K562 (cell line): ENCODE measurements around the gene SNAI1. TPM values are rescaled to one million over a fixed set of nuclear protein-coding genes. Genes with fewer than 3 reads are reported as not detected.

Source experiments
- ATF1 ChIP-seq, 2 experiments: fragments of 450-650 bp in 1 of 2; IDR thresholded peaks; 2 replicates each; pipeline ENCODE4 v1.6.1; 2016; ENCODE audit warnings: missing compliant biosample characterization in 1 of 2, missing genetic modification characterization in 1 of 2
- CBFB ChIP-seq: sonication (generic); formaldehyde crosslinking; IDR thresholded peaks from 2 replicates; pipeline ENCODE4 v1.4.0; 2020; ENCODE audit warnings: mild to moderate bottlenecking, missing genetic modification reagents
- CTCF ChIP-seq, 3 experiments: IDR thresholded peaks in 2 of 3; conservative IDR thresholded peaks in 1 of 3; 2 replicates each; pipeline ENCODE4 v1.5.1; 2011 to 2012; ENCODE audit warnings: low read length in 3 of 3, mild to moderate bottlenecking in 3 of 3, control low read depth in 2 of 3, improper control_type of control experiment in 1 of 3, inconsistent platforms in 1 of 3, low read depth in 1 of 3, mixed read lengths in 1 of 3, moderate library complexity in 1 of 3; ENCODE audit not compliant: insufficient read depth in 2 of 3
- CUX1 ChIP-seq: fragments of 200-800 bp; sonication (Bioruptor generic); IDR thresholded peaks from 2 replicates; pipeline ENCODE4 v1.6.1; 2016; ENCODE audit warnings: missing genetic modification characterization, missing compliant biosample characterization
- GTF2A2 ChIP-seq: IDR thresholded peaks from 2 replicates; pipeline ENCODE4 v1.6.1; 2016; ENCODE audit warnings: mild to moderate bottlenecking, missing genetic modification characterization, missing compliant biosample characterization
- HOMEZ ChIP-seq: fragments of 250-450 bp; sonication (Bioruptor Pico); IDR thresholded peaks from 2 replicates; pipeline ENCODE4 v1.4.0; 2020; ENCODE audit warnings: mild to moderate bottlenecking, moderate library complexity
- JUN ChIP-seq, 2 experiments: sonication (generic) in 1 of 2; formaldehyde crosslinking in 1 of 2; IDR thresholded peaks; 2 replicates each; pipeline versions ENCODE4 v1.6.1 to v1.8.0; 2012 to 2022; ENCODE audit warnings: borderline replicate concordance in 2 of 2, mild to moderate bottlenecking in 2 of 2, improper control_type of control experiment in 1 of 2, low read depth in 1 of 2, low read length in 1 of 2, missing genetic modification reagents in 1 of 2
- POLR2AphosphoS5 ChIP-seq: IDR thresholded peaks from 2 replicates; pipeline ENCODE4 v1.6.1; 2011; ENCODE audit warnings: mild to moderate bottlenecking, low read depth, low read length, moderate library complexity; ENCODE audit not compliant: control insufficient read depth, insufficient read depth
- SP1 ChIP-seq: sonication (generic); formaldehyde crosslinking; IDR thresholded peaks from 2 replicates; pipeline ENCODE4 v1.8.1; 2022; ENCODE audit warnings: mild to moderate bottlenecking, missing genetic modification reagents
- YY1 ChIP-seq, 3 experiments: IDR thresholded peaks; 2 replicates each; pipeline ENCODE4 v1.6.1; 2011; ENCODE audit warnings: low read length in 2 of 3, mild to moderate bottlenecking in 2 of 3, moderate library complexity in 2 of 3, borderline replicate concordance in 1 of 3, control low read depth in 1 of 3, low read depth in 1 of 3; ENCODE audit not compliant: insufficient read depth in 3 of 3, insufficient replicate concordance in 2 of 3, control insufficient read depth in 1 of 3, insufficient read length in 1 of 3; ENCODE audit errors: extremely low read depth in 1 of 3
- ZNF146 ChIP-seq: IDR thresholded peaks from one replicate; pipeline ENCODE4 v1.6.1; 2018; ENCODE audit warnings: missing compliant biosample characterization; ENCODE audit not compliant: unreplicated experiment
- ZNF408 ChIP-seq: fragments of 250-450 bp; sonication (Bioruptor Pico); IDR thresholded peaks from 2 replicates; pipeline ENCODE4 v1.4.0; 2020; ENCODE audit warnings: low read depth, mild to moderate bottlenecking, moderate library complexity
- polyA plus RNA-seq, 8 experiments: library from polyadenylated mRNA; depleted of rRNA in 4 of 8; stranded (reverse) in 5 of 8; unstranded in 3 of 8; fragments of >200 nt; fragmentation: Nextera tagmentation in 2 of 8; fragmentation: Illumina TruSeq in 1 of 8; extraction: Ambion mirVana in 2 of 8; extraction: Trizol in 1 of 8; gene quantifications; 2 replicates each; pipeline versions ENCODE4 v1.2.1 to v1.2.3, GENCODE V29; 2011 to 2014; ENCODE audit warnings: inconsistent platforms in 1 of 8, missing spikeins in 1 of 8
- total RNA-seq, 7 experiments: library from RNA; depleted of rRNA in 6 of 7; stranded (reverse); fragments of >200 nt in 6 of 7; fragmentation: Illumina TruSeq in 2 of 7; extraction: Trizol in 2 of 7; gene quantifications; 2 replicates each; pipeline versions ENCODE4 v1.2.1 to v1.2.3, GENCODE V29; 2011 to 2021; ENCODE audit warnings: low replicate concordance in 1 of 7
- TF ChIP-seq, protein P1 (sequence below): fragments of 250-450 bp; sonication (Bioruptor Pico); IDR thresholded peaks from 2 replicates; pipeline ENCODE4 v1.8.0; 2022; ENCODE audit warnings: inconsistent platforms

The SNAI1 gene
- total and polyA plus RNA-seq, 9 of the 15 experiments (the other 6 are each of a cell fraction or from before 2014, with no cell fraction given) = 0.32 to 11.6 (median 2.0) TPM

DNA sequence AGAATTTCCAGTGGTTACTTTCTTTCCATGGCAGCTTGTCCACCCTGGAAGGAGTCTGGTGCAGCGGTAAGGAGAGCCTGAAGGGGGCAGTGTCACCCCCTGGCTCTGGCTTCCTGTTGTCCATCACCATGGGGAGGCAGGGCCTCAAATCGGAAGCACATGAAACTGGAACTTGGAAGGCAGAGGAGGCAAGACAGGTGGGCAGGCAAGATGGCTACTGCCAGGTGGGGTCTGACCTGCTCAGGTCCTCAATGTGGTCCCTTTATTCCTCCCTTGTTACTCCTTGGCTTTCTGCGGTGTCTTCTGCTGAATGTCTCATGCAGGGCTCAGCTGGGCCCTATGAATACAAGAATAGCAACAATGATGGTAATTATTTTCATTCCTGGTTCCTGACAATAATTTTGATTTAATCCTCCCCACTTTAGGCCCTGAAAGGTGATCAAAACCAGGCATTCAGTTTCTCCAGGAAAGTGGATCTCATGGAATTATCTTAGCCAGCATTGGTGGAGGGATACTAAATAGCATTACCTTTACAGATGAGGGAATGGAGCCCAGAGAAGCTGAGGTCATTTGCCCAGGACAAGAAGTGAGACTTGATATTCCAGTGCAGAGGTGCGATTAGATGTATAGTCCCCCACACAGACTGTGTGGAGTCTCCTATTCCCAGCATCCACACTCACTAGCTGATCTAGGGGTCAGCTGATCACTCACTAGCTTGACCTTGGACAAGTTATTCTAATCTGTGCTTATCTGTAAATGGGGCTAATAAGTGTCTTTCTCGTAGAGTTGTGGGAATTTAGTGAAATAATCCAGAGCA lies 17.6 kb upstream of the SNAI1 start (continued):
- TF ChIP-seq CTCF (IDR thresholded peaks at IDR 0.05 in 2 of 3, conservative IDR thresholded peaks at IDR 0.05 in 1 of 3; ENCODE audit: insufficient read depth in 2 of 3, low read depth in 1 of 3, low read length in 3 of 3) (peak; percentile 90 to 96 (median 91)), CBFB (CRISPR knock-in tag) (no peak), GTF2A2 (tag) (no peak), SP1 (0 out of 2 replicates have a peak, but pooled peaks have one; percentile 34), POLR2AphosphoS5 (no peak), ZNF146 (CRISPR knock-in tag) (no peak), ATF1 (CRISPR knock-in tag; IDR thresholded peaks at IDR 0.05) (no peak), ATF1 (tag; IDR thresholded peaks at IDR 0.05) (no peak), HOMEZ (CRISPR knock-in tag) (no peak), YY1 (IDR thresholded peaks at IDR 0.05; ENCODE audit: borderline replicate concordance in 1 of 3, control insufficient read depth in 1 of 3, extremely low read depth in 1 of 3, insufficient read depth in 3 of 3, insufficient read length in 1 of 3, insufficient replicate concordance in 2 of 3, low read depth in 1 of 3, low read length in 2 of 3) (peak in 1 of 3 experiments; percentile 67), CUX1 (CRISPR knock-in tag) (no peak), ZNF408 (CRISPR knock-in tag) (no peak), JUN (IDR thresholded peaks at IDR 0.05; ENCODE audit: borderline replicate concordance, low read depth, low read length) (no peak), JUN (CRISPR knock-in tag; IDR thresholded peaks at IDR 0.05; ENCODE audit: borderline replicate concordance) (no peak)
- TF ChIP-seq, protein P1, sequence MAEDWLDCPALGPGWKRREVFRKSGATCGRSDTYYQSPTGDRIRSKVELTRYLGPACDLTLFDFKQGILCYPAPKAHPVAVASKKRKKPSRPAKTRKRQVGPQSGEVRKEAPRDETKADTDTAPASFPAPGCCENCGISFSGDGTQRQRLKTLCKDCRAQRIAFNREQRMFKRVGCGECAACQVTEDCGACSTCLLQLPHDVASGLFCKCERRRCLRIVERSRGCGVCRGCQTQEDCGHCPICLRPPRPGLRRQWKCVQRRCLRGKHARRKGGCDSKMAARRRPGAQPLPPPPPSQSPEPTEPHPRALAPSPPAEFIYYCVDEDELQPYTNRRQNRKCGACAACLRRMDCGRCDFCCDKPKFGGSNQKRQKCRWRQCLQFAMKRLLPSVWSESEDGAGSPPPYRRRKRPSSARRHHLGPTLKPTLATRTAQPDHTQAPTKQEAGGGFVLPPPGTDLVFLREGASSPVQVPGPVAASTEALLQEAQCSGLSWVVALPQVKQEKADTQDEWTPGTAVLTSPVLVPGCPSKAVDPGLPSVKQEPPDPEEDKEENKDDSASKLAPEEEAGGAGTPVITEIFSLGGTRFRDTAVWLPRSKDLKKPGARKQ (CRISPR knock-in tag) = no peak
